ENCODE measurements around the gene DEF6.
"Not testable (repeated sequence)": the region's sequence is repeated elsewhere in the genome, so short reads cannot be mapped to it uniquely, and the experiment has no call there.

Gene DEF6

DNA sequence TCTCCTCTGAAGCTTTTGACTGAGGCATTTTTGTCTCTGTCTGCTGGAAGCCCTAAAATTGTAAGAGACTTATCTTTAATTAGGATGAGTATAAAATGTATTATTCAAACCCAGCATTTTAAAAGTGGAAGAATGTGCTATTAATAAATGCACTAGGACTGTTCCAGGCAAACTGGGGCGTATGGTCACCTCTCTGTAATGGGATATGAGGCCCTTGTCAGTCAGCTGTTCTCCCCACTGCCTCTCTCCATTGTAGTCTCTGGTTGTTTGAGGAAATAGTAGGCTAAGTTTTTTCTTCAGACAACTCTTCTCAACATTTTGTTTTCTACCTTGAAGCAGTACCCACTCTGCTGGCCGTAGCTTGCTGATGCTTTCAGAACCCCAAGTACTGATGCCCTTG lies 14.3 kb upstream of the DEF6 start:
- DNase-seq = no peak

DNA sequence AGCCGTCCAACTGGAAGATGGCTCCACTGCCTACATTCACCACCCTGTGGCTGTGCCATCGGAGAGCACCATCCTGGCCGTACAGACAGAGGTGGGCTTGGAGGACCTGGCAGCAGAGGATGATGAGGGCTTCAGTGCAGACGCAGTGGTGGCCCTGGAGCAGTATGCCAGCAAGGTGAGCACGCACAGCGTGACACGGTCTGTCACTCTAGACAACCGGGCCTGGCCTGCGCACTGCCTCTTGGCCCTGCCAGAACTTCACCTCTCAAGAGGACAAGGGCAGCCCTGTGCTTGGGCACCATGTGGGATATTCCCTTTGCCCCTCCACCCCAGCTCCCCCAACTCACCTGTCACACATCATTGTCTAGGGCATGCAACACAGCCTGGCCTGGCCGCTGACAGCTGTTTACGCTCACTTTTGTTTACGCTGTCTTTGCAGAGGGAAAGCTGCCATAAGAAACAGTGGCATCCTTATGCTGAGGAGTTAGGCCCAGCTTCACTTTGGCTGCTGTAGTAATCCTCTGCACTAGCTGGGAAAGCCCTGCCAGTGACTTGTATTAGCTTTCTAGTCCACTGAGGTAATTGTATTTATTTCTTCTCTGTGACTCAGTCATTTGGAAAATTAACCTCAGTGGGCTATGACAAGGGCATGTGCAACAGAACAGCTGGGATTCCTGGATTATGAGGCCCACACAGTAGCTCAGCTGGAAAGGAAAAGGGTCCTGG lies 9.8 kb upstream of the DEF6 start:
- no peak for DNase-seq

DNA sequence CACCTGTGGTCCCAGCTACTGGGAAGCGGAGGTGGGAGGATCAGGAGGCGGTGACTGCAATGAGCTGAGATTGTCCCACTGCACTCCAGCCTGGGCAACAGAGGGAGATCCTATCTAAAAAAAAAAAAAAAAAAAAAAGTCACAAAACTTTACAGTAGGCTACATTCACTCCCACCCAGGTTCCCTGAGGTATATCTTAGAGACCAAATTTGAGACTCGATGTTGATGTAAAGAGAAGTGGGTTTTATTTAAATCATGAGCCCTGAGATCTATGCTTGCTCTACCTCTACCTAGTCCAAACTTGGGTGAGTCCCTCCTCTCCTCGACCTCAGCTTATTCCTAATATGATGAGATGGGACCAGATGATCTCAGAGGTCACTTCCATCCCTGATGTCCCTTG lies 8.8 kb upstream of the DEF6 start:
- DNase-seq = no peak

- no peak for DNase-seq
Measured at GRCh38 chr6:35291491-35291890, 6.1 kb upstream of the DEF6 start.

- no peak for DNase-seq
Measured at GRCh38 chr6:35292494-35292893, 5.1 kb upstream of the DEF6 start.

DNA sequence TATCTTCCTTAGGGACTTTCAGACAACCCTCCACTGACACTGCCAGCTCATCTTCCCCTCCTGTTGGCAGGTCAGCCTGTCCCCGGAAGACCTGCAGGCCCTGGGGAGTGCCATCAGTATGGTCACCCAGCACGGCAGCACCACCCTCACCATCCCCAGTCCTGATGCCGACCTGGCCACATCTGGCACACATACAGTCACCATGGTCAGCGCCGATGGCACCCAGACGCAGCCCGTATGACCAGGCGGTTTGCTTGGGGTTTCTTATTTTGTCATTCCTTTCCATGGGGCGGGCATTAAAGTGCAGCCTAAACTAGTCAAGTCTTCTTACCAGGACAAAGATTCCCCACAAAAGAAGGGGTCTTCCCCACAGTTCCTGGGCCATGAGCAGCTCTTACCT lies 3.9 kb upstream of the DEF6 start:
- DNase-seq = no peak

- peak; percentile 66 for DNase-seq
Measured at GRCh38 chr6:35294308-35294945, 3.2 kb upstream of the DEF6 start.

- DNase-seq = no peak
Measured at GRCh38 chr6:35295036-35295435, 2.6 kb upstream of the DEF6 start.

GRCh38 chr6:35295521-35296315 lies 1.9 kb upstream of the DEF6 start:
- no peak for DNase-seq

DNA sequence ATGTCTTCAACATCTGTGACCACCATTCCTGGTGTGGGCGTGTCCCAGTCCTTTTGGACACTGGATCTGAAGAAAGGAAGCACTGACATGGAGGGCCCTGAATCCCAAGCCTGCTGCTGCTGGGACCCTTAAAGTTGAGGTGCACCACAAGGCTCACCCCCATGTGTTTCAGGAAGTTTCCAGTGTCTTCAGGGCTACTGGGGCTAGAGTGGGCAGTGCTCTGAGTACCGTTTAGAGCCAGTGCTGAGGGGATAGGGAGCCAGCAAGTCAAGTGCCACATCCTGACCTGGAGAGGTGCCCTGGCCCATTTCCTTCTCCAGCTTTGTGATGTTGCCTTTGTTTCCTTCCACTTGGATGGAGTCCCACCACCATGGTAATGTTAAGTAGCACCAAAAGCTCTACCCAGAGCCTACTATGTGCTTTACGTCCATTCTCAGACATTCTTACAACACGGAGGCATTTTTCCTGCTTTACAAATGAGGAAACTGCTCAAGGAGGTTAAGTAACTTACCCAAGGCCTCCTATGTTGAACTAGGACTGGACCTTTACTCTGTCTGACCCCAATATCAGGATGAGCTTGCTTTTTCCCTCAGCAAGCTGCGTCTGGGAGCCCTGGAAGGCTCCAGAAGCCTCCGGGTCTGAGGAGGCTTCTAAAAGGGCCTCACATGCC lies 552 bp upstream of the DEF6 start:
- no peak for DNase-seq

- DNase-seq = peak; percentile 44
Measured at GRCh38 chr6:35298625-35299140, 1.1 kb downstream of the DEF6 start.

GRCh38 chr6:35299674-35300073 lies 2.1 kb downstream of the DEF6 start:
- DNase-seq = peak; percentile 46

GRCh38 chr6:35300848-35301247 lies 3.2 kb downstream of the DEF6 start:
- DNase-seq = peak; percentile 72

GRCh38 chr6:35302604-35303241 lies 5.1 kb downstream of the DEF6 start:
- DNase-seq = peak; percentile 93

DNA sequence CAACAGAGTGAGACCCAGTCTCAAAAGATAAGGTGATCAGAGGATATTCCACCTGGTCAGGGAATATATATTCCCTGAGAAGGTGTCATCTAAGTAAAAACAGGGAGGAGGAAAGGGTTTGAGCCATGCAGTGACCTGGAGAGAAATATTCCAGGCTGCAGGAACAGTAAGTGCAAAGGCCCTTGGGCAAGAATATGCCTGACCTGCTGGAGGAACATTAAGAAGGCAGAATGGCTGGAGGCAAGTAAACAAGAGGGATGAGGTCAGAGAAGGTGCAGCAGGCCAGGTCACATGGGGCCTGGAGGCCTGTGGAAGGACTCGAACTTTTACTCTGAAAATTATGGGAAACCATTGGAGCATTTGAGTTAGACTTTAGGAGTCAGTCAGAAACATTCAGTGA lies 6.7 kb downstream of the DEF6 start:
- no peak for DNase-seq

DNA sequence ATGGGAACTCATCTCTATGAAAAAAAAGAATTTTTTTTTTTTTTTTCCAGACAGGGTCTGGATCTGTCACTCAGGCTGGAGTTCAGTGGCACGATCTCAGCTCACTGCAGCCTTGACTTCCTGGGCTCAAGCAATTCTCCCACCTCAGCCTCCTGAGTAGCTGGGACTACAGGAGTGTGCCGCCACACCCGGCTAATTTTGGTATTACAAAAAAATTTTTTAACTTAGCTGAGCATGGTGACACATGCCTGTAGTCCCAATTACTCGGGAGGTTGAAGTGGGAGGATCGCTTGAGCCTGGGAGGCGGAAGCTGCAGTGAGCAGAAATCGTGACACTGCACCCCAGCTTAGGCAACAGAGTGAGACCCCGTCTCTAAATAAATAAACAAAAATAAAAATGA lies 7.5 kb downstream of the DEF6 start:
- peak; percentile 56 for DNase-seq

GRCh38 chr6:35307138-35307537 lies 9.5 kb downstream of the DEF6 start:
- not testable (repeated sequence) for DNase-seq

DNA sequence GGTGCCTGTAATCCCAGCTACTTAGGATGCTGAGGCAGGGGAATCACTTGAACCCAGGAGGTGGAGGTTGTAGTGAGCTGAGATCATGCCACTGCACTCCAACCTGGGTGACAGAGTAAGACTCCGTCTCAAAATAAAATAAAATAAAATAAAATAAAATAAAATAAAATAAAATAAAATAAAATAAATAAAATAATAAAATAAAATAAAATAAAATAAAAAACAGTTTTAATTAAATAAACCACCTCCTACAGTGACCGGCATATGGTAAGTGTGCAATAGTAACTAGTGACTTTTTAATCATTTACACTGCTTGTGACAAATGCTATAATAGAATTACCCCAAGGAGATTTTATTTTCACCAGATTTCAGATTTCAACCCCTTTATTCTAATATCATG lies 10.9 kb downstream of the DEF6 start:
- DNase-seq = not testable (repeated sequence)

GRCh38 chr6:35309611-35310264 lies 12.1 kb downstream of the DEF6 start:
- no peak for DNase-seq

GRCh38 chr6:35310265-35310831 lies 12.7 kb downstream of the DEF6 start:
- peak; percentile 37 for DNase-seq

DNA sequence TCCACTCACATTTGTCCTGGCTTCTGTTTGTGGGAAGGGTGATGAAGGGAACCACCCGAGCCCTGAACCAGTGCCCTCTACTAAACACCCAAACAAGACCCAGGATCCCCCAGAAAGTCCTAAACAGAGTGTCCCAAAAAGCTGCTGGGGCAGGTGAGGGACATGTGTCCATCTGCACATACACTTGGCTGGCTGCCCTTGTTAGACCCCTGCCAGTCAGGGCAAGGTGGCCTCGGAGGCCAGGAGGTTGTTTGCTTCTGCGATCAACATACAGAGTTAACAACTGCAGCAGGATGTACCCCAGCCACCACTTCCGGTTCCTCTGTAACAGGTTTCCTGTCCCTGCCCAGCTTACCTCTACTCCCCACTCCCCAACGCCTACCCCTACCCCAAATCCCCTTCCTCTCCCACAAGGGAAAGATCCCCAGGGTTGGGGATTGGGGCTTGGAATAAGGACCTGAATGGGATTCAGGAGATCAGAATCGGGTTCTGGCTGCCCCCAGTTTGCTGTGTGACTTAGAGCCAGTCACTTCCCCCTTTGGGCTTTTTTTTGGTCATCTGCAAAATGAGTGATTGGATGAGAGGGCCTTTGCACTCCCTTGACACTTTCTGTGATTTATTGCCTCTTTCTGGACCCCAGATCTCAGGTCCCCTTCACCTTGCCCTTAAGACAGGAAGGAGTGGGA lies 13.9 kb downstream of the DEF6 start:
- DNase-seq = peak; percentile 70

Data from activated CD4-positive, alpha-beta T cell treated with anti-CD3 and anti-CD28 coated beads, Interleukin-10, Interleukin-2, amounts not matched to agents 100 ng/mL and 50 ng/mL, durations not matched to agents 16 hours and 8 hours (primary cell).